HepG2 (cell line): Measurements from ENCODE around the gene ANKRD13C. TPM values are rescaled to one million over a fixed set of nuclear protein-coding genes. Genes with fewer than 3 reads are reported as not detected.

Experiments used
- FIP1L1 ChIP-seq: fragments of 200-400 bp; formaldehyde crosslinking; IDR thresholded peaks from 2 replicates; pipeline ENCODE4 v1.6.1; 2018; ENCODE audit warnings: low read depth, mild to moderate bottlenecking, low read length, moderate library complexity, borderline replicate concordance; ENCODE audit not compliant: insufficient read depth
- GRHL1 ChIP-seq: sonication (generic); formaldehyde crosslinking; conservative IDR thresholded peaks from 2 replicates; pipeline ENCODE4 v1.8.0; 2022; ENCODE audit warnings: missing genetic modification reagents
- HNF4G ChIP-seq, 2 experiments: sonication (generic) in 1 of 2; formaldehyde crosslinking in 1 of 2; IDR thresholded peaks; 2 replicates each; pipeline versions ENCODE4 v1.4.0 to v1.6.1; 2011 to 2020; ENCODE audit warnings: borderline replicate concordance in 2 of 2, low read depth in 2 of 2, mild to moderate bottlenecking in 2 of 2, low read length in 1 of 2, missing genetic modification reagents in 1 of 2, moderate library complexity in 1 of 2
- HNRNPL ChIP-seq: fragments of 200-400 bp; formaldehyde crosslinking; IDR thresholded peaks from 2 replicates; pipeline ENCODE4 v1.6.1; 2017; ENCODE audit warnings: mild to moderate bottlenecking, low read depth, low read length
- IRF9 ChIP-seq: sonication (generic); formaldehyde crosslinking; IDR thresholded peaks from 2 replicates; pipeline ENCODE4 v1.8.0; 2022; ENCODE audit warnings: missing genetic modification reagents, mild to moderate bottlenecking, borderline replicate concordance
- IRX3 ChIP-seq: sonication (generic); formaldehyde crosslinking; IDR thresholded peaks from 2 replicates; pipeline ENCODE4 v1.8.1; 2023; ENCODE audit warnings: mild to moderate bottlenecking, low read depth, missing genetic modification reagents, borderline replicate concordance
- KDM6A ChIP-seq: IDR thresholded peaks from 2 replicates; pipeline ENCODE4 v1.6.1; 2016; ENCODE audit warnings: low read depth
- MBNL3 ChIP-seq: fragments of 250-450 bp; sonication (Bioruptor Pico); conservative IDR thresholded peaks from 2 replicates; pipeline ENCODE4 v1.8.0; 2022; ENCODE audit warnings: mild to moderate bottlenecking, inconsistent platforms
- MED13 ChIP-seq: sonication (generic); formaldehyde crosslinking; IDR thresholded peaks from 2 replicates; pipeline ENCODE4 v1.5.0; 2020; ENCODE audit warnings: missing genetic modification reagents
- POLR2AphosphoS5 ChIP-seq: IDR thresholded peaks from 2 replicates; pipeline ENCODE4 v1.6.1; 2012; ENCODE audit warnings: low read depth, low read length
- RARG ChIP-seq: sonication (generic); formaldehyde crosslinking; IDR thresholded peaks from 2 replicates; pipeline ENCODE4 v1.4.0; 2020; ENCODE audit warnings: low read depth, mild to moderate bottlenecking, missing genetic modification reagents
- SP140L ChIP-seq: sonication (generic); formaldehyde crosslinking; IDR thresholded peaks from 2 replicates; pipeline ENCODE4 v1.4.0; 2020; ENCODE audit warnings: missing genetic modification reagents, borderline replicate concordance
- SP5 ChIP-seq: IDR thresholded peaks from 2 replicates; pipeline ENCODE4 v1.6.1; 2016; ENCODE audit warnings: low read depth, borderline replicate concordance
- TAF15 ChIP-seq: fragments of 200-400 bp; formaldehyde crosslinking; IDR thresholded peaks from one replicate; pipeline ENCODE4 v1.6.1; 2018; ENCODE audit warnings: mild to moderate bottlenecking, low read depth, low read length; ENCODE audit not compliant: poor library complexity, severe bottlenecking
- TBP ChIP-seq: sonication (generic); formaldehyde crosslinking; IDR thresholded peaks from 2 replicates; pipeline ENCODE4 v1.5.0; 2020; ENCODE audit warnings: missing genetic modification reagents
- TRIM22 ChIP-seq: fragments of 450-650 bp; IDR thresholded peaks from 2 replicates; pipeline ENCODE4 v1.6.1; 2017
- TRIM24 ChIP-seq: sonication (generic); formaldehyde crosslinking; IDR thresholded peaks from 2 replicates; pipeline ENCODE4 v1.8.0; 2022; ENCODE audit warnings: mild to moderate bottlenecking, missing genetic modification reagents
- ZNF451 ChIP-seq: sonication (generic); formaldehyde crosslinking; IDR thresholded peaks from 2 replicates; pipeline ENCODE4 v1.5.0; 2020; ENCODE audit warnings: mild to moderate bottlenecking, missing genetic modification reagents
- ZNF496 ChIP-seq: sonication (generic); formaldehyde crosslinking; IDR thresholded peaks from 2 replicates; pipeline ENCODE4 v1.8.1; 2023; ENCODE audit warnings: mild to moderate bottlenecking, moderate library complexity, missing genetic modification reagents; ENCODE audit not compliant: insufficient replicate concordance
- ZNF574 ChIP-seq: sonication (generic); formaldehyde crosslinking; IDR thresholded peaks from 2 replicates; pipeline ENCODE4 v1.4.0; 2020; ENCODE audit warnings: missing genetic modification reagents
- ZNF709 ChIP-seq: sonication (generic); formaldehyde crosslinking; IDR thresholded peaks from 2 replicates; pipeline ENCODE4 v1.5.0; 2020; ENCODE audit warnings: mild to moderate bottlenecking, missing genetic modification reagents
- ZNF747 ChIP-seq: sonication (generic); formaldehyde crosslinking; IDR thresholded peaks from 2 replicates; pipeline ENCODE4 v1.8.1; 2023; ENCODE audit warnings: missing genetic modification reagents, mild to moderate bottlenecking, borderline replicate concordance
- polyA plus RNA-seq, 8 experiments: library from polyadenylated mRNA; depleted of rRNA in 3 of 8; stranded (reverse) in 7 of 8; unstranded in 1 of 8; fragments of >200 nt; fragmentation: Illumina TruSeq in 4 of 8; extraction: Trizol in 4 of 8; gene quantifications; 2 replicates each; pipeline versions ENCODE4 v1.2.1 to v1.2.3, GENCODE V29; 2011 to 2016; ENCODE audit warnings: low read depth in 4 of 8, missing spikeins in 1 of 8, mixed read lengths in 1 of 8; ENCODE audit not compliant: insufficient read depth in 1 of 8
- total RNA-seq, 5 experiments: library from RNA; depleted of rRNA; stranded (reverse); fragments of >200 nt; fragmentation: Illumina TruSeq; extraction: Trizol; gene quantifications; 2 replicates each; pipeline ENCODE4 v1.2.3, GENCODE V29; 2016; ENCODE audit warnings: low read depth in 1 of 5

The ANKRD13C gene
- total and polyA plus RNA-seq, 2 of the 13 experiments (the other 11 are each of a cell fraction or from before 2014, with no cell fraction given) = 6.2 to 17.6 TPM

GRCh38 chr1:70221238-70222121 is 133.0 kb downstream of the ANKRD13C start, which contains the start of gene SRSF11 (continued):
- TF ChIP-seq GRHL1 (CRISPR knock-in tag) (no peak), ZNF709 (CRISPR knock-in tag) (peak; percentile 82; the same call in 1 of the 2 replicates), SP5 (peak; percentile 78), ZNF747 (no peak), ZNF496 (CRISPR knock-in tag) (no peak), SP140L (CRISPR knock-in tag) (no peak), HNF4G (IDR thresholded peaks at IDR 0.05; ENCODE audit: borderline replicate concordance, low read depth, low read length) (no peak), HNF4G (CRISPR knock-in tag; IDR thresholded peaks at IDR 0.05; ENCODE audit: borderline replicate concordance, low read depth) (no peak), TRIM24 (CRISPR knock-in tag) (peak; percentile 20; the same call in 1 of the 2 replicates), IRF9 (peak; percentile 73; the same call in 1 of the 2 replicates), MBNL3 (CRISPR knock-in tag) (no peak), TBP (CRISPR knock-in tag) (no peak), MED13 (peak; percentile 48; the same call in 1 of the 2 replicates), KDM6A (CRISPR knock-in tag) (0 out of 2 replicates have a peak, but pooled peaks have one; percentile 13), TRIM22 (no peak), IRX3 (CRISPR knock-in tag) (peak; percentile 24; the same call in 1 of the 2 replicates), POLR2AphosphoS5 (peak; percentile 87), TAF15 (no peak), ZNF451 (CRISPR knock-in tag) (peak; percentile 72), HNRNPL (no peak), FIP1L1 (no peak), RARG (no peak), ZNF574 (CRISPR knock-in tag) (peak; percentile 82)
